ENCODE data around the gene TRAPPC3L. TPM values are rescaled to one million over a fixed set of nuclear protein-coding genes. Genes with fewer than 3 reads are reported as not detected.

Gene TRAPPC3L
- total and polyA plus RNA-seq, 8 donors: 0.12 to 0.99 (median 0.37) TPM

DNA sequence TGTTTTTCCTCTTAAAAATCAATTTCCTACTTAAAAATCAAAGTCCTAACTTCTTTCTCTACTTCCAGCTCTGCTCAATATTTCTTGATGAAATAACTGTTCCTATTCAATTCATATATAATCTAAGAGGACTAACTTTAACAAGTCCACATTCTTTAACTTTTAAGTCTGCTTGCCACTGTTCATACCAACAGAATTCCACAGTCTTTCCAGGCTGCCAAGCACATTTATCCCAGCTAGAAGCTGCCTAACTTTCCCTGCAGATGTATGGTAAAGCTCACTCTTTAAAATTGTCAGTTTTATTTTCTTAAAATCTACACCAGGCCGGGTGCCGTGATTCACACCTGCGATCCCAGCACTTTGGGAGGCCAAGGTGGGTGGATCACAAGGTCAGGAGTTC, 72.8 kb downstream of the TRAPPC3L start:
- no peak overlapping the region for H3K27ac ChIP-seq
- no peaks in the 10 kb centered on the region for H3K9me3 ChIP-seq
- no peaks in the 10 kb centered on the region for H3K36me3 ChIP-seq
- intact Hi-C loops (cut with DNase I): no loop called here
- H3K4me3 ChIP-seq: no peak overlapping the region
- TF ChIP-seq CTCF (IDR thresholded peaks at IDR 0.05): no peak
- H3K27me3 ChIP-seq: no peaks in the 10 kb centered on the region
- H3K4me1 ChIP-seq: peaks cover 0 to 34% of the 10 kb centered on the region in 2 donors
- DNase-seq (no peak), ATAC-seq (no peak)

DNA sequence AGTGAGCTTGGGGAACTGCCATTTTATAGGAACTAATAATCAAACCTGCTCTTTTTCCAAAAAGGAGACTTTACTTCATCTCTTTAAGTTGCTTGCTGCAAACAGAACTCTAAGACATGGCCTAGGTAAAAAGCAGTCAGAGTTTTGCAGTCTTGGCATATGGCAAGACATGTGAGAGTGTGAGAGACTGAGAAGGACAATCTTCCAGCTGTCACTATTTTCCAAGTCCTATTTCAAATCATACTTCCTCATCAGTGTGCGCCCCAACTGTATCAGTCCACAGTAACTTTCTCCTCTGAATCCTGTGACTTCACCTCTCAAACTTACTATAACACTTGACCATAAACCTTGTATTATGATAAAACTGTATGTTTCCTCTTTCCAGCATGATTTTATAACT, 74.0 kb downstream of the TRAPPC3L start:
- no peak overlapping the region for H3K4me3 ChIP-seq
- DNase-seq (no peak), ATAC-seq (no peak)
- H3K27ac ChIP-seq: peak overlapping the region in 1 of 2 donors; percentile 28
- no peaks in the 10 kb centered on the region for H3K36me3 ChIP-seq
- H3K4me1 ChIP-seq: peaks cover 0 to 28% of the 10 kb centered on the region in 2 donors
- intact Hi-C loops (cut with DNase I): no loop called here
- H3K9me3 ChIP-seq: no peaks in the 10 kb centered on the region
- no peaks in the 10 kb centered on the region for H3K27me3 ChIP-seq
- TF ChIP-seq CTCF (IDR thresholded peaks at IDR 0.05): no peak

GRCh38 chr6:116468293-116468692, 77.2 kb downstream of the TRAPPC3L start:
- H3K4me3 ChIP-seq: no peak overlapping the region
- no peak overlapping the region for H3K27ac ChIP-seq
- H3K27me3 ChIP-seq: no peaks in the 10 kb centered on the region
- intact Hi-C loops (cut with DNase I): no loop called here
- H3K4me1 ChIP-seq: peaks cover 5 to 38% of the 10 kb centered on the region in 2 donors
- TF ChIP-seq CTCF (IDR thresholded peaks at IDR 0.05): no peak
- H3K9me3 ChIP-seq: no peaks in the 10 kb centered on the region
- peak; percentile 76 for ATAC-seq
- no peaks in the 10 kb centered on the region for H3K36me3 ChIP-seq
- DNase-seq: no peak

DNA sequence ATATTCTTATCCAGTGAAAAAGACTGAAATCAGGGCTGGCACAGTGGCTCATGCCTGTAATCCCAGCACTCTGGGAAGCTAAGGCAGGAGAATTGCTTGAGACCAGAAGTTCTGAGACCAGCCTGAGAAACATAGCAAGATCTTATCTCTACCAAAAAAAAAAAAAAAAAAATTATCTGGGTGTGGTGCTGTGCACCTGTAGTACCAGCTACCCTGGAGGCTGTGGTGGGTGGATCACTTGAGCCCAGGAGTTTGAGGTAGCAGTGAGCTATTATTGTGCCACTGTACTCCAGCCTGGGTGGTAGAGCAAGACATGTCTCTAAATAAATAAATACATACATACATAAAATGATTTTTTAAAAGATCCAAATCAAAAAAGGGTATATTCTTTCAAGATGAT, 78.0 kb downstream of the TRAPPC3L start:
- intact Hi-C loops (cut with DNase I): no loop called here
- no peak for DNase-seq
- Histone ChIP-seq H3K27me3 (peaks cover 0 to 5% of the 10 kb centered on the region in 2 donors), H3K4me1 (peaks cover 5 to 46% of the 10 kb centered on the region in 2 donors), H3K27ac (no peak overlapping the region), H3K36me3 (no peaks in the 10 kb centered on the region), H3K4me3 (no peak overlapping the region), H3K9me3 (no peaks in the 10 kb centered on the region)
- peak; percentile 49 for ATAC-seq
- TF ChIP-seq CTCF (IDR thresholded peaks at IDR 0.05): no peak

GRCh38 chr6:116467096-116467495, 78.4 kb downstream of the TRAPPC3L start:
- ATAC-seq (no peak), DNase-seq (no peak)
- Histone ChIP-seq H3K4me3 (no peak overlapping the region), H3K36me3 (no peaks in the 10 kb centered on the region), H3K27me3 (peaks cover 0 to 9% of the 10 kb centered on the region in 2 donors), H3K9me3 (no peaks in the 10 kb centered on the region), H3K27ac (no peak overlapping the region), H3K4me1 (peaks cover 5 to 50% of the 10 kb centered on the region in 2 donors)
- no peak for TF ChIP-seq CTCF (IDR thresholded peaks at IDR 0.05)
- intact Hi-C loops (cut with DNase I): no loop called here

All from left lung (tissue), 10 donors.